DMS53 (cell line): Measurements from ENCODE around the gene VSIG2.
"Not testable (repeated sequence)": the region's sequence is repeated elsewhere in the genome, so short reads cannot be mapped to it uniquely, and the experiment has no call there.

Source experiments
- DNase-seq: peaks from one replicate; lab custom pipeline; 2025; lab: John Stamatoyannopoulos, UW

The VSIG2 gene

DNA sequence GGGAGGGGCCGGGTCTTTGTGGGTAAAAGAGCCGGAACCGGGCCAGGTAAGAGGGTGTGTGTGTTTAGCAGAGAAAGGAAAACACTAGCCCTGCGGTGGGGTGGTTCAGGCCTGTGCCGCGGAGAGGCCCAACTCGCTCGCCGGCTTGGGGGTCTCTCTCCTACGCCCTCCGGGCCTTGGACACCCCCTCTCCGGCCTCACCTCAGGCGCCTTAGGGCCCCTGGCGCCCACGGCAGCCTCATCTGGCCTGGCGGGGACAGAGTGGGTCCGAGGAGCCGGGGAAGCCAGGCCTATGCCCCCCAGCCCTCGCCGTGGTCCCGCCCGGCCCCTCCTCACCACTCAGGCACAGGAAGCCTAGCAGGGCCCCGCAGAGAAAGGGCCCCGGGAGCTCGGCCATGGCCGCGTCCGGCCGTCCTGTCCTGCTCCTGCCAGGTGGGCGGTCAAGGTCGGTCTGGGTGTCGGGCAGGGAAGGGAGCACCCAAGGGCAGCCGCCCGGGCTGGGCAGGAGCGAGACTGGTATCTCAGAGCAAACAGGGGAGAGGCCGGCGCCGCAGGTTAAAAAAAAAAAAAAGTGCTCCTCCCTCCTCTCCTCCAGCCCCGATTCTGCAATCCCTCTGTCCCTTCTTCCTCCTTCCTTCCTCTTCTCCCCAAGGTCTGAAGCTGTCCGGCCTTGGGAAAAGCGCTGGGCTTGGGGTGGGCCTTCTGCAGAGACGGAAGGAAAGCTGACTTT lies at the start of gene VSIG2:
VSIG2 (minus strand) TSS at position 515 of the 730 bp plus-strand sequence; CDS start at position 397, 118 bp downstream.
- peak; percentile 52 for DNase-seq

GRCh38 chr11:124801014-124801413 lies 49.0 kb upstream of the VSIG2 start:
- DNase-seq, result peak; percentile 34

DNA sequence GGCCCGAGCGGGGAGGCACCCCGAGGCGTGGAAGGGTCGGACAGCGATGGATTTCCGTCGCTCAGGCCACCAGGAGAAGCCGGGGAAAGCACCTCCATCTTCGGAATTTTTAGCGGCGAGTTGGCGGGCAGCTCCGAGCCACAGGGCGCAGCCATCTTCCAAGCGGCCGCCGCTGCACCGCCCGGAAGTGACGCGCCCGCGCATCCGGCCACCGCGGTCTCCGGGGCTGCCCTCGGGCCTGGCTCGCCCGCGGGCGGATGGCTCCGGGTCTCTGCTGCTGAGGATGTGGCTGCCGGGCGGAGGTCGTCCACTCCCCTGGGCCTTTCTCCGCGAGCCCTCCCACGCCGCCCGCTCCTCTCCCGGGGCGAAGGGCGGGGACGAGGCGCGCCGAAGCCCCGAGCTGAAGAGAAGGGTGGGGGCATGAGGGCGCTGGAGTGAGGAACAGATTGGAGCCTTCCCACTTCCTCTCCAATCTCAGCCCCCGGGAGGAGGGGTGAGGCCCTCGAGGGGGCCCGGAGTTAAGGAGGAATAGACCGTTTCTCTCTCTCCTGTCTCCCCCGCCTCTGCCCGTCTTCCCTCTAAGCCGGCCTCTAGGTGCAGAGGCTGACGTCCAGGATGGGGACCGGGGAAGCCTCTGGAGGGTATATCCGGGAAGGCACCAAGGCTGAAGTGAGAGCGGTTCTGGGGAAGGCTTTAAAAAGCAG lies 48.3 kb upstream of the VSIG2 start, which contains the start of gene MSANTD2:
MSANTD2 (minus strand) TSS at position 181 of the 704 bp plus-strand sequence; CDS start at position 155, 26 bp downstream.
- peak; percentile 84 for DNase-seq

DNA sequence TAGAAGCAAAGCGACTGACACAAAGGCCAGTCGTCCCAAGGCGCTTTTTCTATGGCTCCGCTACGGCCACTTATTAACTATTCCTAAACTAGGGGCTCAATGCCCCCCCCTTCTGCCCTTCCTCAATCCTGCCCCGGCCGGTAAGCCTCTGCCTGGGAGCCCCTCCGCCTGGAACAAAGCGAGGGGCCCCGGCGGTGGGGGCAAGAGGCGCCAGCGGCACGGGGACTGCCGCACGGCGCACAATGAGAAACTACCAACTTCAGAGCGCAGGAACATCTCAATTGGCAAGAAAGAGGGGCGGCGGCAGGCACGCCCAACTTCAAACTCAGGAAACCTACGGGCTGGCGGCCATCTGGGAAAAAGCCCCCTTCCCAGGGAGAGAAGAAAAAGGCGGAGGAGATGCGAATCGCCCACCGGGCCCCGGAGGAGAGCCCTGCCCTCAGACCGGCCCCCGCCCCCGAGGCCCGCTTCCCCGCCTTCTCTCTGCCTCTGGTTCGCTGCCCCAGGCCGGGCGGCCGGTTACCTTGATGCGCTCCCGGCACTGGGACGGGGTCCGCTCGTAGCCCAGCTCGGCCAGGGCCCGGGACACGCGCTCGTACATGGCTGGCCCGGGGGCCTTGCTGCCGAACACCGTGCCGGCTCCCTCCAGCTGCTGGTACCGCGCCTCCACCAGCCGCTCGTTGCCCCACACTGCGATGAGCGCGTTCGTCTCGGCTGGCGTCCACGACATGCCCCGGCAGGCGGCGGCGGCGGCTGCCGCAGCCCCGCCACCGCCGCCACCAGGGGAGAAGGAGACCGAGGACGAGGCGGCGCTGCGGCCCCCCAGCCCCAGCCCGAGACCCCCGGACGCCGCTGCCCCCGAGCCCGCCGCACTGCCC lies 47.5 kb upstream of the VSIG2 start:
- peak; percentile 61 for DNase-seq

GRCh38 chr11:124798991-124799347 lies 46.9 kb upstream of the VSIG2 start:
- peak; percentile 30 for DNase-seq

DNA sequence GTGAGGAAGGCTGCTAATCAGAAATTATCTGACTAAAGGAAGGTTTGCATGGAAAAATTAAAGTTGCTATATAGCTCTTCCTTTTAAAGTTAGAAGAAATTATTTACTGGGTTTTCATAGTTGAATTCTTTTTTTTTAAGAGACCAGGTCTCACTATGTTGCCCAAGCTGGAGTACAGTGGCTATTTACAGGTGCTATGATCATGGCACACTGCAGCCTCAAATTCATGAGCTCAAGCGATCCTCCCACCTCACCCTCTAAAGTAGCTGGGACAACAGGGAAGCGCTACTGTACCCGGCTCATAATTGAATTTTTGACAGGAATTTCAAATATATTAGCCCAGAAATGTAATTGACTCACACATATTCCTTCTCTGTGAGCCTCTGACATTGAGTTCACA lies 44.3 kb upstream of the VSIG2 start:
- DNase-seq, result no peak

DNA sequence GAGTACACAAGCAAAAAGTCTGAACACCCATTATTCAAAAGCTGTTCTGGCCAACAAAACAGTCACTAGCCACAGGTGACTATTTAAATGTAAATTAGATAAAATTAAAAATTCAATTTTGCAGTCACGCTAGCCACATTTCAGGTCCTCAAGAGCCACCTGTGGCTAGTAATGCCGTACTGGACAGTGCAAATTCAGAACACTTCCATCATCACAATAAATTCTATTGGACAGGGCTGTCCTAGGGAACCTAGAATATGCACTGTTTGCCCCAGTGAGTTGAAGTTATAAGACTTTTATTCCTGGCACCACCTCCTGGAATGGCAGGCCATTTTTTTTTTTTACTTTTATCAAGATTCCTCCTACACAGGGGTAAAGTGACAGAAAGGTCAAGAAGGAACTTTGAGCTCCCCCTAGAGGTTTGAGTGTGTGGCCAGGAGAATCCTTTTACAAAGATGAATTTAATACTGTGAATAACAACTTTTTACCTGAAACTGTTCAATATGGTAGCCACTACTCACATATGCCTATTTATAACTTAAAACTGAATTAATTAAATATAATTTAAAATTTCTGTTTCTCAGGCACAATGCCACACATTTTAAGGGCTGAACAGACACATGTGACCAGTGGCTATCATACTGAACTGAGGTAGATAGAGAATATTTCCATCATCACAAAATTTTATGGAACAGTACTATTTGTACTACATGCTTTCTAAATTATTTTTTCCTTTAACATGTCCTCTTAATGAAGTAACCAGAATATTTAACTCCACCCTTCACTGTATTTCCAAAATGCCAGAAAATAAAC lies 41.6 kb upstream of the VSIG2 start:
- peak; percentile 79 for DNase-seq

DNA sequence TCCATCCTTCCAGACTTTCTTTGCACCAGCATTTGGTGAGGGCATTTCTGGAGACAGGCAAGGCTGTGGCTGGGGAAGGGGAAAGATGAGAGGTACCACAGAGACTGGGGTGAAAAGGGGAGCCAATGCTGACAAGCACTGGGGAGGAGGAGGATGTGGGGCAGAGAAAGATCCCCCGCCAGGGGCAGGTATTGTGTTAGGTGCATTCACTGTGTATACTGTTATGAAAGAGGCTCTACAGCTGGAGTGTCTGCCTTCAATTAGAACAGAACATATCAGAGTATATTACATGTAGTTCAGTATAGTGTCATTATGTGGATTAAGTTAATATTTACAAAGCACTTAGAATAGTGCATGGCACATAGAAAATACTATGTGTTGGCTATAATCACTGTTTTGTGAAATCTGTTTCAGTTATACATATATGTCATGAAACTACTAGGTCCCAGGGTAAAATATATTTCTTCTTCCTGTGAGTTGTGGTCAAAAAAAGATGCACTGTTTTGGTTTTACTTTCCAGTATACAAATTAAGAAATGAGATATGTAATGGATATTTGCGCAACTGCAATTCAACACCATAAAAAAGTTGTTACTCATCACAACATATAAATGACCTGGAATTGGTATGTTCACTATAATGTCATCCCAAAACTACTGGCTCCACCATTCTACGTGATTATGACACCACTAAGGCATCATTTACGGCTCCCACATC lies 39.7 kb upstream of the VSIG2 start:
- peak; percentile 23 for DNase-seq

- no peak for DNase-seq
These were observed 36.5 kb upstream of the VSIG2 start for GRCh38 chr11:124788521-124788920.

GRCh38 chr11:124784051-124784450 lies 32.0 kb upstream of the VSIG2 start:
- no peak for DNase-seq

- DNase-seq, result no peak
These were observed 30.9 kb upstream of the VSIG2 start for GRCh38 chr11:124783002-124783401.

- no peak for DNase-seq
These were observed 27.5 kb upstream of the VSIG2 start for GRCh38 chr11:124779568-124779967.

- DNase-seq, result peak; percentile 37
These were observed 26.2 kb upstream of the VSIG2 start for GRCh38 chr11:124778281-124778680.

GRCh38 chr11:124776865-124777645 lies 25.0 kb upstream of the VSIG2 start:
- no peak for DNase-seq

GRCh38 chr11:124770959-124771358 lies 18.9 kb upstream of the VSIG2 start:
- DNase-seq, result not testable (repeated sequence)

DNA sequence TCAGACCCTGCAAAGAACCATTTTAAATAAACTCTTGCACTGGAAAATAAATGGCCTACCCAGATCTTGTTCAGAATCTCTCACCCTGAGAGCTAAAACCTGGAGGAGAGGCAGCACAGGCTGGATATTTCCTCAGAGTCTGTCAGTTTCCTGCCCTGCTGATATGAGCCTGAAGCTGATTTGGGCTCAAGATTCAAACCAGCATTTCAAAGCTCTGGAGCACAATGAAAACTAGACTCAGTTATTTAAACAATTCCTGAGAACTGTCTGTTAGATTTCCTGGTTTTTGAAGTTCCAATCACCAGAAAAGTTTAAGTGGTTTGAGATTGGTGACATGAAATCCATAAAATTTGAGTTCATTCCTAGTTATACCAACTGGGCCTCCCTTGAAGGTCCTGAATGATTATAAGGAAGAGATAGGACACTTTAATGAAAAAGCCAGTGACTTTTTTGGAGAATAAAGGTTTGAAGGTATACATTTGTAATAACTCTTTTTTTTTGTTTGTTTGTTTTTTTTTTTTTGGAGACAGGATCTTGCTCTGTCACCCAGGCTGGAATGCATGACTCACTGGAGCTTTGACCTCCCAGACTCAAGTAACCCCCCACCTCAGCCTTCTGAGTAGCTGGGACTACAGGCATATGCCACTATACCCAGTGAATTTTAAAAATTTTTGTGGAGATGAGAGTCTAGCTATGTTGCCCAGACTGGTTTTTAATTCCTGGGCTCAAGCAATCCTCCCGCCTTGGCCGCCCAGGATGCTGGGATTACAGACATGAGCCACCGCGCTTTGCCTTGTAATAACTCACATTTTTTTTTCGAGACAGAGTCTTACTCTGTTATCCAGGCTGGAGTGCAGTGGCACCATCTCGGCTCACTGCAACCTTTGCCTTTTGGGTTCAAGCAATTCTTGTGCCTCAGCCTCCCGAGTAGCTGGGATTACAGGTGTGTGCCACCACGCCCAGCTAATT lies 18.0 kb upstream of the VSIG2 start:
- DNase-seq, result peak; percentile 10

- no peak for DNase-seq
These were observed 16.9 kb upstream of the VSIG2 start for GRCh38 chr11:124768914-124769313.

DNA sequence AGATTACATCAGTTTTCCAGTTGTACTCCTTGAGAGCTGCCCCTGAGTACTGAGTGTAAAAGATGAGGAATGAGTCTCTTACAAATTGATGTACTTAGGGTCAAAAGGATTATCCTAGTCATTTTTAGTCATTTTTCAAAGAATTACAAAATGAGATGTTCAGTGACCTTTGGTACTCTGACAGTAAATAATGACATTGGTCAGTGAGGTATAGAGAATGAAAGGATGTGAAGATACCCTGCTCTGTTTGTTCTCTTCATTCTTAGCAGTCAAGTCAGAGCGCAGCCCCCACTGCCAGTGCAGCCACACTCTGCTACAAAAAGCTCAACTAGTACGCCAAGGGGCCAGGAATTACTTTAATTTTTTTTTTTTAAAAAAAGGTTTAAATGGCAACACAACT lies 14.1 kb upstream of the VSIG2 start:
- no peak for DNase-seq
